K562 (cell line): ENCODE measurements around the gene PTPN13.

Experiments
- AFF4 ChIP-seq: sonication (generic); formaldehyde crosslinking; IDR thresholded peaks from 2 replicates; pipeline ENCODE4 v1.8.0; 2023; ENCODE audit warnings: mild to moderate bottlenecking, missing genetic modification reagents
- GATAD2B ChIP-seq: fragments of 450-650 bp; IDR thresholded peaks from 2 replicates; pipeline ENCODE4 v1.6.1; 2017; ENCODE audit warnings: mild to moderate bottlenecking, borderline replicate concordance
- POLR2A ChIP-seq: fragments of 450-650 bp; conservative IDR thresholded peaks from 2 replicates; pipeline ENCODE4 v1.6.1; 2016
- SOX6 ChIP-seq: fragments of 450-650 bp; IDR thresholded peaks from 2 replicates; pipeline ENCODE4 v1.6.1; 2014; ENCODE audit warnings: mild to moderate bottlenecking
- USF2 ChIP-seq: sonication (generic); formaldehyde crosslinking; IDR thresholded peaks from 2 replicates; pipeline ENCODE4 v1.5.0; 2020; ENCODE audit warnings: missing genetic modification reagents

GRCh38 chr4:86611757-86612156, 17.6 kb downstream of the PTPN13 start:
- no peak for TF ChIP-seq SOX6
- TF ChIP-seq POLR2A: no peak
- TF ChIP-seq GATAD2B: no peak
- TF ChIP-seq AFF4: no peak
- no peak for TF ChIP-seq USF2 (CRISPR knock-in tag)
